Occipital lobe (tissue), 2 donors: Measurements from ENCODE around the gene OLFM1. TPM values are rescaled to one million over a fixed set of nuclear protein-coding genes. Genes with fewer than 3 reads are reported as not detected.

Experiments
- DNase-seq: peaks from one replicate; lab custom pipeline; 2025; lab: John Stamatoyannopoulos, UW
- total RNA-seq: library from RNA; depleted of rRNA; stranded (reverse); fragments of >200 nt; gene quantifications from one replicate; pipeline ENCODE4 v1.2.3, GENCODE V29; 2014

OLFM1 gene
- 77.8 TPM for total RNA-seq

- DNase-seq, result peak; percentile 61
Measured at GRCh38 chr9:135087489-135087792, at the start of gene OLFM1. TSS of gene OLFM1 (plus strand) at chr9:135087668. CDS start at chr9:135087990, 322 bp downstream.

- no peak for DNase-seq
Measured at GRCh38 chr9:135038331-135038730, 49.1 kb upstream of the OLFM1 start.

GRCh38 chr9:135038826-135039225 is 48.6 kb upstream of the OLFM1 start:
- no peak for DNase-seq

DNA sequence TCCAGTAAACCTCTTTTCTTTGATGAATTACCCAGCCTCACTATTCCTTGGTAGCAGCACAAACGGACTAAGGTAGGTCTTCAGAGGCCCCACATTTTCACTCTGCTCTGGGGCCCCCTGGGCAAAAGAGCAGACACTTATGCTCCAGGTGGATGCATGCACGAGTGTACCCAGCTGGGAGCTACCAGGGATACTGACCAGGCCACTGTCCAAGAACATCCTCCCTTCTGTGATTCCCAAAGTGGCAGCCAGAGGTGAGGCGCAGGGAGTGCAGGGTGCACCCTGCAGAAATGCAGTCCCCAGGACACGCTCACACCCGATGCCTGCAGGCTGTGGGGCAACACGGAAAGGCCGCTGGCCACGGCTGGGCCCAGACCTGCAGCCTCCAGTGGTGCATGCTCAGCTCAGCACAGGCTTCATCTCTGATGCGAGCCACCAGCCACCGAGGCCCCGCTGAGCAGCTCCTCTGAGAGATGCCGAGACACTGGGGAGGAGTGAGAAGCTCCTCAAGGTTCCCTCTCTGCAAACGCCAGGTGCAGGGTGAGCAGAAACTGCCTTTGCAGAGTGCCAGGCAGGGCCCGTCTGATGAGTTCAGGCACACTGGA is 48.1 kb upstream of the OLFM1 start:
- no peak for DNase-seq

- no peak for DNase-seq
Measured at GRCh38 chr9:135039916-135040645, 47.4 kb upstream of the OLFM1 start.

- no peak for DNase-seq
Measured at GRCh38 chr9:135040892-135041291, 46.6 kb upstream of the OLFM1 start.

- DNase-seq, result no peak
Measured at GRCh38 chr9:135043345-135043744, 44.1 kb upstream of the OLFM1 start.

- DNase-seq, result no peak
Measured at GRCh38 chr9:135045264-135045927, 42.1 kb upstream of the OLFM1 start.

DNA sequence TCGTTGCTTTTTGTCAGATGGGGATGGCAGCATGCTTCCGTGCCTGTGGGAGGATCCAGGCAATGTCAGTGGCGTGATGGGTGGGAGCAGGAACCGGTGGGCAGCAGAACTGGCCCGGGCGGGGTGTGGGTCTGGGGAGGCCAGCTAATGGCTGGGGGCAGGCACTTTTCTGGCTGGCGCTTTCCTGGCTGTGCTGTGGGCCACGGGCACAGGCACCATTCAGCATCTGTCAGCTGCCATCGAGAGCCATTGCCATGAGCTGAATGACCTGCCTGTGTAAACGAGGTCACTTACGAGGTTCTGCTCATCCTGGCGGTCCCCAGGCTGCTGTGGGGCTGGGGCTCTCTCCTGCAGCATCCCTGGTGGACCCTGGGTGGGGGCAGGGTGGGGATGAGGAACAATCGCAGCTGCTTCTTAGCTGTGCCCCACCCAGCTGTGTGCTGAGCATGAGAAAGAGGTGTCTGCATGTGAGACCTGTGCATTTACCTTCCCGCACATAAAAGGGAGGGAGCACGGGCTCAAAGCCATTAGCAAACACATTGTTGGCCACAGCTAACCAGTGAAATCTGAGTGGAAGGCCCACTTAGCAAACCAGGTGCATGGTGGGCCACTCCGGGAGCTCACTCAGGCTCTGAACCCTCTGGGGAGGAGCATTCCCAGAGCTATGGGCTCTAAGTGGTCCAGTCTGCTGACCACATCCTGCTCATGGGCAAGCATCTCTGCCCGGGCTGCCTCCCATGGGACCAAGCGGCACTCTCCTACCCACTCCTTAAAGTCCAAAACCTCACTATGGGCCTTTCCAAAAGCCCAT is 41.3 kb upstream of the OLFM1 start:
- no peak for DNase-seq

- DNase-seq, result no peak
Measured at GRCh38 chr9:135046739-135047350, 40.6 kb upstream of the OLFM1 start.

- DNase-seq, result no peak
Measured at GRCh38 chr9:135047521-135047920, 39.9 kb upstream of the OLFM1 start.

DNA sequence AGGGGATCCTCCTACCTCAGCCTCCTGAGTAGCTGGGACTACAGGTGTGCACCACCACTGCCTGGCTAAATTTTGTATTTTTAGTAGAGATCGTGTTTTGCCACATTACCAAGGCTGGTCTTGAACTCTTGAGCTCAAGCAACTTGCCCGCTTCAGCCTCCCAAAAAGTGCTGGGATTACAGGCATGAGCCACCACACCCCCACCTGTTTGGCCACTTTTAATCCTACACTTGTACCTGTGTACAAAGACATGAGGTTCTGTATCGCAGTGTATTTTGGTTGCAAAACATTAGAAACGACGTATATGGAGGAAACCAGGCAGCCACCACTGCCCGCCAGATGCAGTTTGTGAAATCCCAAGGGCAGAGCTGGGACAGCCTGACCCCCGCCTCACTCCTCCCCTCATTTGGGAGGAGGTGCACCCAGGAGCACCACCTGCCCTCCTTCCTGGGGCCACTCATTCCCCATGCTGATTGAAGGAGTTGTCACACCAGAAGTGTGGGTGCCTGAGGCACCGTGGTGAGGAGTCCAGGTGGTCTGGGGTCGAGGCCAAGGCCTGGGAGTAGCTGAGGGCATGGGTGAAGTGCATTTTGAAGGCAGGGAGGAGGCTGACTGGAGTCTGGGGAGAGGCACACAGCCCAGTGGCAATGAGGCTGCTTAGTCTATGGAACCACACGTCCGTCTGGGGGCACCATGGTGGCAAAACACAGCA is 39.3 kb upstream of the OLFM1 start:
- DNase-seq, result no peak

DNA sequence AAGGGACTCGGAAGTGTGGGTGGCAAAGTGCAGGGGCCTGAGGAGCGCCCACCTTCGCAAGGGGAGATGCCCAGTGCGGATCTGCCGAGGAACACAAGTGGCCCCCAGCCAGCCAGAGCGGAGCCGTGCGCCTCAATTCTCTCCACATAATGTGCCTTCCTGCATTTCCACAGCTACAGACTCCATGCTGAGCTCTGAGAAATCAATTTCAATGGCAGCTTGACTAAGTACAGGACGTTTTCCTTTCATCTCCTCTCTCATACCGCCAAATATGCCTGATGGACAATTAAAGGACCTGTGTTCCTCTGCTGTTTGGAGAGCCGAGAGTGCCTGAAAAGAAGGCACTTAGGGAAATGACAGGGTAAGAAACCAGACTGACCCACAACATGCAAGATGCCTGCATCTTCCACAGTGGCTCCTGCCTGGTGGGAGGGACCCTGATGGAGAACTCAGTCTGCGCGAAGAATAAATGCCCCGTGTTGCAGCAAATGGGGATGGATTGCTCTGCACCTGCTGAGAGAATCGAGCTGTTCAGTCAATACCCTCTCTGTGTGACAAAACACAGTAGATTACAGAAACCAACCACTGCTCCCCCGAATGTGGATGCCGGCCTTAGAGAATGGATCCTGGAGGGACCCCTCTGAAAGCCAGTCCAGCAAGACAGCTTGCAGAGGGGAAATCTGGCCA is 38.6 kb upstream of the OLFM1 start:
- no peak for DNase-seq

DNA sequence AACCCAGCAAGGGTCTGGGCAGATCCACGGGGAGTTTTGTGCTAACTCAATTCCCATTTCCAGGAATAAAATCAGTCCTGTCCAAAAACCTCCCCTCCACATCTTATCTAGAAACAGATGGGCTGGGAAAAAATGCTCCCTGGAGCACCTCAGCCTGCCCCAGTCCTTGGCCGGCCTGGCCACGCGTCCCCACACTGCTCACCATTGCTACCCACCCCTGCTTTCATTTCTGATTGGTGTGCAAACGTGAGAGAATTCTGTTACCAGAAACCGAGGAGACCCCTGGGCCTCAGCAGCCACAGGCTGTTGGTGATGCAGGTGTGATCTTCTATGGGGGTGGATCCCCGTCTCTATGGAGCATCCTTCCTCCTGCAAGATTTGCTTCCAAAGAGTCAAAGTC is 38.0 kb upstream of the OLFM1 start:
- no peak for DNase-seq

DNA sequence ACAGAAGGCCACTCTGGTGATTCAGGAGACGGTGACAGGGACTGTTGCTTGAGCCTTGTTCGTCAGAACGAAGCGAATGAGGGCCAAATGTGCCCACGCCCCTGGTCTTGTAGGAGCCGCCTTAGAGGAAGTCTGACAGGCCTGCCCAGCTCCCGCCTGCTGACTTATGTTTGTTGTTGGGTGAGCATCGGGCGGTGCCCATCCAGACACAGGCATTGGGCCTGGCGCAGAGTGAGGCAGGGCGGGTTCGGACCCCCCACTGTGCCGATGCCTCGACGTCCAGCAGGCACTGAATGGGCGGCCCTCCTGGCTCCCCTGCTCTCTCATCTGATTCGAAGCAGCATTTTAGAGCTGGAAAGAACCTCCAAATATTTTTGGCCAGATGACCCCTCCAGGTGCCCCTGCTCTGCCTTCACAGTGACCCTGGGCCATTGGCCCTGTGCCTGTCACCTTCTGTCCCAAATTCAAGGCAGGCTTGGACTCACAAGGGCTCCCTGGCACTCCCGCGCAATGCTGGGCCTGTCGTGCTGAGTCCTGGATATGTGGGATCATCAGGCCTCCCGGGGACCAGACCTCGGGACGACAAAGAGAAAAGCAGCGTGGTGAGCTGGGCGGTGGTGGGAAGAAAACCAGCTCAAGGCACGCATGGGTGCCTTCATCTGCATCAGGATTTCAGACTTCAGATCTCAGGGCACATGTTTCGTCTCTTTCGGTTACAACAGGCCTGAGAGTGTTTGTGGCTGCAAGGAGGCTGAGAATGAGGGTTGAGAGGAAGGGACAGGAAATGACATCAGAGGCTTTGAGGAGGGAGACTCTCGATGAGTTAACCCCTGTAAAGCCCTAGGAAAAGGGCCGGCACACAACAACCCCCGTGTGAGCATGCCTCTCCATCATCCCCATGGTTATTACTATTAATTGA is 37.1 kb upstream of the OLFM1 start:
- no peak for DNase-seq

GRCh38 chr9:135051316-135052038 is 36.0 kb upstream of the OLFM1 start:
- DNase-seq, result no peak

DNA sequence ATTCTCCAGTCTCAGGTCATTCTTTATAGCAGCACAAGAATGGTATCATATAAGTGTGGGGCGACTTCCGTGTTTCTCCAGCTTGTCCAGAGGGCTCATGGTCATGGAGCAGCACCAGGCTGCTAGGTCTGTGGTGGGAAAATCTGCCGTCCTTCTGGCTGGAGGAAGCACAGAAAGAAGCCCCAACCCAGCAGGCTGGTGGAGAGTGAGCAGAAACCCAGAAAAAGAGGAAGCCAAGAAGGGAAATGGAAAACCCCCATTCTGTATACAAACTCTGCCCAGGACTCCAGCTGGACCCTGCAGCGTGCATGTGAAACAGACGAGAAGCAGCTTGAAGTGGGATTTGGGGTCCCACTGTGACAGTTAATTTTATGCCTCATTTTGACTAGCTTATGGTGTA is 34.3 kb upstream of the OLFM1 start:
- no peak for DNase-seq

- no peak for DNase-seq
Measured at GRCh38 chr9:135055181-135055580, 32.3 kb upstream of the OLFM1 start.

DNA sequence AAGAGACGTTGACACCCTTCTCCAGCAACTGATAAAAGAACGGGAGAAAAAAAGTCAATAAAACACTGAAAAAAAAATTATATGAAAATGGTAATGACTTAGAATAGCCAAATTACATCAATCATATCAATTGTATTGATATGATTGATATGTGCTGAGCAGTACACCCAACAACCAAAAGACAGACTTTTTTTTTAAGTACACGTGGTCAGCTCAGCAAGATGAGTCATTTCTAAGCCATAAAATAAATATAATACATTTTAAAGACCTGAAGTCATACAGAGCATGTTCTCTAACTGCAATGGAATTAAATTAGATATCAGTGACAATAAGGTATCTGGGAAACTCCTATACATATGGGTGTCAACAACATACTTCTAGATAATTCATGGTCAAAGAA is 30.9 kb upstream of the OLFM1 start:
- DNase-seq, result no peak
